ENCODE data around the gene SNRPB2.

SNRPB2 gene

DNA sequence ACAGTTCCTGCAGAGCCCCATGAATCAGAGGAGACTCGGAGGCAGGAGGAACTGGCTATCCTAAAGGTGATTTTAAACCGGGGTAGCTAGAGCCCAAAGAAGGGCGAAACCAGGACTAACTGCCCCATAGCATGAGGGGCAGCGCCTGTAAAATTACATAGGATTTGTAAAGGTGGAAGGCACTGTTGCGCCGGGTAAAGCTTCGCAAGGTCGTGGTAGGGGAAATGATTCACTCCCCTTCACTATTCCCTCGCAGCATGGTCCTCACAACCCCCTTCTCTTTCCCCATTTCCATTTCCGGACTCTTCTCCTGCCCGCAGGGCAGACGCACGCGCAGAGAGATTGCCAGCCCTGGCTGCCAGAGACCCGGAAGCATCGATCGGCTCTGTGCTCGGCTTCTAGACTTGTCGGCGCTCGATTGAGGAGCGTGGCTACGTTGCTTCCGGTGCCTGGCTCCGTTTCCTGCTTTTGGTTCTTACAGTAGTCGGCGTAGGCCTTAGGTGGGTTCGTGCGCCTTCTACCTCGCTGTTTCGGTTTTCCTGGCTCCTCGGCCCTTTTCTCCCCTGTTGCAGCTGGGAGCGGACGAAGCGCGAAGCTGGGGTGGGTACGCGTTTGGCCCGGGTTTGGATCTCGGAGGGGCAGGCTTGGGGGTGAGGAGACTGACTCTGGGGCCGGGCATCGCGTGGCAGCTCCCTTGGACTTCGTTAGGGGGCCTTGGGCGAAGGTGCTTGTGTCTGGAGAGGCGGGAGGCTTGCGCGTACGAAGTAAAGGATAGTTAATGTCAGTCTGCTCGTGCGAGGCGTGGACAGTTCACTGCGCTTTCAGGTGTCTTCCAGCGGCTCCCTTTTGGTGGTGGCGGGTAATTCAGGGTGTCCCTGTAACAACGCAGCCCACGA lies at the start of gene SNRPB2:
Gene SNRPB2 (plus strand): TSS at position 462 of the 896 bp plus-strand sequence. CDS start 1,677 bp downstream, outside the sequence.
- DNase-seq: peak; percentile 96

DNA sequence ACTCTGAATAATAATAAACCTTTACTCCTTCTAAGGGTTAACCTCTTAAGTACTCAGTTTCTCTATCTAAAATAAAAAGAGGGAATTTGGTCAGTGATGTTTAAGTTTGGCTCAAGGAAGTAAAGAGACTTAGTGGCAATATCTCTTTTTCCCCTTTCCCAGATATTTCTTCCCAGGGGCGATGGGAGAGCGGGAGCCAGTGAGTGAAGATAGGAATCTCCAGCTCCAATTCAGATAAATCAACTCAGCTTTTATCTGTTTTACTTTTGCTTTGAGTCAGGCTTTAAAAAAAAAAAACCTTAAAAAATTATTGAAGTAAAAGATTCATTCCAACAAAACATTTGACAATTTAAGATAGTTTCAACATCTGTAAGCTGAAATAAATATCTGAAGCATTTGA lies 45.4 kb upstream of the SNRPB2 start:
- DNase-seq: no peak

DNA sequence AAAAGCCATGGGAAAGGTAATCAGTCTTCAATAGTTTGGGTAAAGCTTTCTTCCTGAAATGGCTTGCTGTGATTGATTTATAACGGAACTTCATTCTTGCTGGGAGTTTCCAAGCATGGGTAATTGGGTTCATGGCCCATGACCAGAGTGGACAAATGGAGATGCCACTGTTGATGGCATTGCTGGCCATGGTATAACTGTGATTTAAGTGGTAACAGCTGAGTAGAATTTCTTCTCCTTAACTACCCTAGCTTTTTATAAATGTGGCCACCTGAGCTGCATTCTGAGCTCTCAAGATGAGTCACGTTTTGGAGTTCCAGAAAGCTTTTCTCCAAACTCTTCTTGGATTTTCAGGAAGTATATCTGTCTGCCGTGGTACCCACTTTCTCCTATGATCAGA lies 39.9 kb upstream of the SNRPB2 start:
- DNase-seq: no peak

DNA sequence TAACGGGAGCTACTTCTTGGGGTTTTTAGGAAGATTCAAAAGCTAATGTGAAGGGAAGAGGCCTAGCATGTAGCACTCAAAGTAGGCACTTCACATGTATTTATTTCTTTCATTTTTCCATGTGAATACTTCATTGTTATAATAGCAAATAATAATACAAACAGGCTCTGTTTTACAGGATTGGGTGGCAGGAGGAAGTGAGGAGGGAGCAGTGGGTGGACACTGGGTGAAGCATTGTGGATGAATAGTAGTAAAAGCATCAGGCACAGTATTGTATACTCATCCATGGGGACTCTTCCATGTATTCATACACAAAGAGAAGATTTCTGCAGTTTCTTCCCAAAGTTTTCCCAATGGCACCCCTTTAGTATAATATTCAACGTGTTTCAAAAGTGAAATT lies 38.4 kb upstream of the SNRPB2 start:
- no peak for DNase-seq

DNA sequence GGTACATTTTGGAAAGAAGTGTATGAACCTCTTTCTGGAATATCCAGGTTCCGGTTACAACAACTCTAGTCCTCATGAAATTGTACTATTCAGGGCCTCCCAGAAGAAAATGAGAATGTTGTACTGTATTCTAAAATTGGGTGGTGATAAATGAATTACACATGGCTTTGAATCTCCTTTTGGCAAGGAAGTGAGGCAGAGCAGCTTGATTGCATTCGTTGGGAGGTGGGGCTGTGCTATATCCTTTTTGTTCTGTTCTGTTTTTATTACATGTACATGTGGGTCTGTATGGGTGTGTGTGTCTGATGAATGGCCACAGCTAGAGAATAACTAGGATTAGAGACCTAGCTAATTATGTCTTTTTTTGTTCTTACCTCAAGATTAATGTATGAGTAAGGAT lies 37.8 kb upstream of the SNRPB2 start:
- no peak for DNase-seq

DNA sequence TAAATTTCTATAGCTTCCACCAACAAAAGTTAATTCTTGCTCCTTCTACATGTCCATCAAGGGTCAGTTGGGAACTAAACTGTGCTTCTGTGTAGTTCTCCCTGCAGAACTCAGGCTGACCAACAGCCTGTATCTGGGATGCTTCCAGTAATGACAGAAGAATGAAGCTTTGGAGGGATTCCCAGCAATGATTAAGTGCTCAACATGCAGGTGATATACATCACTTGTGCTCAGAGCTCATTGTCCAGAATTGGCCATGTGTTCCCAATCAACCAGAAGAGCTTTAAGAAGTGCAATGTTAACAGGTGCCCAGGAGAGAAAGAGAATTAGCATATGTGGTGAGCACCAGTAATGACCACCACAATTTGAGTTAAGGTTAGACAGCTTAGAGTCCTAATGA lies 37.4 kb upstream of the SNRPB2 start:
- DNase-seq: no peak

DNA sequence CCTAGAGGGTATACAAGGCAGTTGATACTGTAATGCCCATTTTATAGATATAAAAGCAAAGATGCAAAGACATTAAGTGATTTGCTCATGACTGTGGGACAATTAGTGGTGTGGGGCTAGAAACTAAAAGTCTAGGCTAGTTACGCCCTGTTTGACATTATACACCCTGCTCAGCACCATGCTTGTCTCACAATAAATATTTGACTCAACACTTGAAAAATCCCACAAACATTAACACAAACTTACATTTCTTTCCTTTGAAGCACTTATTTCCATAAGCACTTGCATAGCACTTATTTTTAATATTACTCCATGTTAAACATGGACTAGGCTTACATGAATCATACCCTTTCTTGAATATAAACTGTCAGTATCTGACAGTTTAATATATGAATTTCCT lies 36.5 kb upstream of the SNRPB2 start:
- DNase-seq: no peak

DNA sequence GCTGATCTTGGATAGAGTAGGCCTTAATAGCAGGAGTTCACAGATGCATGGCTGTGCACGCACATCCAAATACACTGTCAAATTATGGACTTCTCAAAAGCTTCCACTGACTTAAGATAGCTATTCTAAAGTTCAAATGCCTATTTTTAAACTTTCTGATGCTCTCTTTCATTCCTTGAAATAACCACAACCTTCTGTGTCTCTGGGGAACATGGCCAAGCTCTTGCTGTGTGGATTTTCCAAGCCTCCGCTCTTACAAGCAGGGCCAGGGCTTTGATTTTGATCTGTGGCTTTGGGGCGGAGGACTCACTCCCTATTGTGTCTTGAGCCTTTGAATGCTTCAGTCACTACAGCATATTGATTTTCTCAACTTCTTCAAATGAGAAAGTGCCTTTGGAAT lies 35.7 kb upstream of the SNRPB2 start:
- no peak for DNase-seq

DNA sequence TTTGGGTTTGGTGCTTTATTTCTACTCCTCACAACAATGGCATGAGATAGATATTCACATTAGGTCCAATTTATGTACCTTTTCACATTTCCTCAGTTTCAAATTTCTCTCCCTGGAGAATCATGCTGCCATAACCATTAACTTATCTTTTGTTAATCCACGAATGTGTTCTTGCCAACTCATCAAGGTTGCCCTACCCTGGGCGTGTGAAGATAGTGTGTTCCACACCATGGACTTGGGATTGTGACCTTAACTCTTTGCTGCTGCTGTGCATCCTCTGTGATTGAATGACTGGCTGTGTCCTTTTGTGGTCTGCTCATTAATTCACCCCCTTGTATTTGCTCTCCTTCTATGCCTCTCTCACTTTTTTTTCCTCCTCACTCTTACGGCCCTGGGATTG lies 34.2 kb upstream of the SNRPB2 start:
- no peak for DNase-seq

DNA sequence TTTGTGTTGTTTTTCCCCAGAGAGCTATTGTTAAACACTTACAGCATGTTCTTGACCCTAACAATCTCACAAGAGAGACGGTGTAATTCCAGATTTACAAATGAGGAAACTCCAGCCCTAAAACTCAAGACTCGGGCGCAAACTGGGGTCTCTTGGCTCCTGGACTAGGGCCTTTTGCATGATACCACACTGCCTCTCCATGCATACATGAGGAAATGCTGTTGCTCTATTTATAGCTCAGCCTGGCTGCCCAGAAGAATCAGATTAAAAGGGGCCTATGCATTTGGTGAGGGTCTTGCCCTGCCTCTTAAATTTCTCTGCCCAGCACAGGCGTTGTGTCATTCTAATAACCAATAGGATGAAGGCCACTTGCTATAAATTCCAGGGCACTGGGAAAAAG lies 30.5 kb upstream of the SNRPB2 start:
- no peak for DNase-seq

DNA sequence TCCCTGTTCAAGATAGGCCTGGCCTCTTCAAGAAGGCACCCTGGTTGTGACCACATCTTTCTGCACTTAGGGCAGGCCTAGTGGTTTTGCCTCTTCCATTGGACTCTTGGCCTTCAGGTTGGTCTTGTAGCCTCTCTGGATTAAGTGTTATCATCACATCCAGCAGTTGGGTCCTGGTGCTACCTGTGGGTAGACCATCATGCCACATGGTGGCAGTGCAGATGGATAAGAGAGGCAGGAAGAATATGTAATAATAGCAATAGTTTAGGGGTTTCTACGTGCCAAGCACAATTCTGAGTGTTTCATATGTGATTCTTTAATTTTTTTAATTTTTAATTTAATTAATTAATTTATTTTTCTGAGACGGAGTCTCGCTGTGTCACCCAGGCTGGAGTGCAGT lies 28.5 kb upstream of the SNRPB2 start:
- peak; percentile 66 for DNase-seq

DNA sequence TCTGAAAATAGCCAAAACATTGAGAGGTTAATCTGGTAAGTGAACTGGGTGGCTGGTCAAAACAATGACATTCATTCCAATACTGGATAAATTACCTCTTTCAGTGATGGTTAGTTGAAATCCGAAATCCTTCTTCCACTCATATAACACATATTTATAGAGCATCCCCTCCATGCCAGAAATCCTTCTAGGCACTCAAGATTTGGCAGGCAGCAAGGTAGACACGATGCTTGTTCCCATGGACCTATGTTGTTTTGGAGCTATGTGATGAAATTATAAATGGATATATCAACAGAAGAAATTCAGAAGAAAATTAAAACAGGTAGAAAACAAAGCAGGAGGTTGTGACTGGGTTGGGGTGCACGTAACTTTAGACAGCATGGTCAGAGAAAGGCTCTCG lies 26.3 kb upstream of the SNRPB2 start:
- DNase-seq: no peak

DNA sequence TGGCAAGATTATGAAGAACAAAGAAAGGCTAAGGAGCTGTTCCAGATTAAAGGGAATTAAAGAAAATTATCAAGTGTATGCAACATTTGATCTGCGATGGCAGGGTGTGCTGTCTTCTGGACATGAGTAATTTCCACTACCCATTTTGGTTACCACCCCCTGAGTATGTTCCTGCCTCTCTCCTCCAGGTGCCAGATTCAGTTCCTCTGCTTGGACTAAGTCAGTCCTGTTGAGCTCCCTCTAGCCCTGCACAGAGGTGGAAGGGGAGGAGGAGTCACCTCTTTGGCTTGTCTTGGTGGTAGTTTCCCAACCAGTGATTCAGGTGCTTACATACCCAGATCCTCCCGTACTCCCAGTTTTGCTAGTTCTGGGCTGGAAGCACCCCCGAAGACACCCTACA lies 22.2 kb upstream of the SNRPB2 start:
- DNase-seq: no peak

DNA sequence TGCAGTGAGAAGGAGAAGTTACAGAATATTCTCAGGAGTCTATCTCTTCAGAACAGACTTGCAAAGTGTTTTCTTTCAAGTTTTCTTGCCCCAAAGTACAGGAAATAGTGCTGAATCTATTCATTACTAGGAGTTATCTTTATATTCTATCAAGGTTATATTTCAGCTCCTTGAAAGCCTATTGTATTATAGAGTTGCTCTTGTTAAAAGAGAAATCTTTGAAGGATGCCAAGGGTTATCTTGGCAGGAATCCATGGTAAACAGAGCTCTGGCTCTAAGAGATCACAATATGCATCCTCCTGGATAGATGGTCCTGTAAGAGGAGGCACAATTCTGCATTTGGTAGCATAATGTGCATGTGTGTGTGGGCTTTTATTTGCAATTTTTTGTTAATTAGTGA lies 21.2 kb upstream of the SNRPB2 start:
- DNase-seq: no peak

DNA sequence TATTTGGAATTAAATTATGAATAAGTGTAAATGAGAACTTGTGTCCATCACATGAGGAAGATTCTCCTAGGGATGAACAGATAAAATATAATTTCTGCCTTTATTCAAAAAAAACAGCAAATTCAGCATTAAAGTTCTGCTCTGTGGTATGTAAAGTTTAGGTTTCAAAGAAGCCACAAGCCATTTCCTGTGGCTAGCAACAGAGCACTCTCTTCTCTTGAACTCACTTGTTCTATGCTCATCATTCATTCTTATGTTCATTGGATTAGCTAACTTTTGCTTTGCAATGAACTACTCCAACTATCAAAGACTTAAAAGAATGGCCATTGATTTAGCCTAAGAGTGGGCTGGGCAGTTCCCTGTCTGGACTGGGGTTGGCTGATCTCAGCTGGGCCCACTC lies 20.8 kb upstream of the SNRPB2 start:
- DNase-seq: no peak

DNA sequence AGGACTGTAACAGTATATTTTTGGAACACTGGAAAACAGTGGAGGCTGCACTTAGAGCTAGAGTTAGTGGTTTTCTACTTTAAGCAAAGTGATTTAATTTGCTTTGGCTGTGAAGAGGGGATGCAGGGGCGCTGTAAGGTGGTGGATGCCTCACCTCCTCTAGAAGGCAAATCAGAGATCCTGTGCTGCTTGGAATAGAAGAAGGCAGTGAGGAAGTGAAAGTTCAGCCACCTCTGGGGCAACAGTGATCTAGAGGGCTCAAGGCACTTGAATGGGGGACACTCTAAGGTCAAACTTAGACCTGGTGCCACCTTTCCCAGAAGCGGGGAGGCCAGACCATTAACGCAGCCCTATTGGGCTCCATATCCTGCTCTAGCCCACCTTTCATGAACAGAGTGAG lies 19.0 kb upstream of the SNRPB2 start:
- DNase-seq: no peak

DNA sequence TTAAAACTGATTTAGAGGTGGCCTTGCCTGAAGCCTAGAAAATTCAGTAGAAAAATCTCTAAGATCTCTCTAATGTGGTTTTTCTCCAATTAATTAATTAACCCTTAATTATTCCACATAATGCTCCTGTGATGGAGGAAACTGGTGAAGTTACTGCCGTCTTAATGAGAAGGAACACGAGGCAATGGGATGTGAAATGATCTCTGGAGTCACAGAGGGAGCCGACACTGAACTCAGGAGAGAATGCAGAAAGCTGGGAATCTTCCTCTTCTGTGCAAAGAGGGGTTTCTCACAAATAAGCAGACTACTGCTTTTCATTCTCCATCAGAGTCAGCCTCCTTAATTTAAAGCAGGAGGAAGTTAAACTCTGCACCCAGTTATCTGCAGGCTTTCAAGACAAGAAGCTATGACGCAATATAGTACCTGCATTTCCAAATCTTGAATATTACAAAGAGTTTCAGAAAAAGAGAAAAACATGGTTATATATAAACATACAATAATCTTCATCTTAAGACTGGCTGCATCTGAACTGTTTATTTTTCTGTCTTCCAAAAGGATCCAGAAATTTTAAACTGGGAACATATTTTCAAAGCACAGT lies 18.1 kb upstream of the SNRPB2 start:
- DNase-seq: no peak

DNA sequence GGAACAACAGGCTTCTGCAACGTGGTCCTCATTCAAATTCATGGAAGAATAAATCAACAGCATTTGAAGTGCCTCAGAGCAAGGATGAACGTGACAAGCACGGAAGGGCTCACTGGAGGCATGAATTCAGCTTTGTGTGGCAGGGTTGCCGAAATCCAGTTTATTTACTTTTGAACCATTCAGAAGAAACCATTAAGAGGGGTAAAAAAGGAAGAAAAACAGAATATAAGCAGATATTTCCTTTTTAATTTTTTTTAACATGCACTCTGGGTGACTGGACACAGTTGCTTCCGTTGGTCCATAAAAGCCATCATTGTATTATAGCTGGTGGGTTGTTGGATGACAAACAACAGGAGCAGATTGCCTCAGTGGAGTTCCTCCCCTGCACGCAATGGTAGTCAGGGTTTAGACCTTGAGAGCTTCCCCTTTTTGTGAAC lies 17.3 kb upstream of the SNRPB2 start:
- no peak for DNase-seq

DNA sequence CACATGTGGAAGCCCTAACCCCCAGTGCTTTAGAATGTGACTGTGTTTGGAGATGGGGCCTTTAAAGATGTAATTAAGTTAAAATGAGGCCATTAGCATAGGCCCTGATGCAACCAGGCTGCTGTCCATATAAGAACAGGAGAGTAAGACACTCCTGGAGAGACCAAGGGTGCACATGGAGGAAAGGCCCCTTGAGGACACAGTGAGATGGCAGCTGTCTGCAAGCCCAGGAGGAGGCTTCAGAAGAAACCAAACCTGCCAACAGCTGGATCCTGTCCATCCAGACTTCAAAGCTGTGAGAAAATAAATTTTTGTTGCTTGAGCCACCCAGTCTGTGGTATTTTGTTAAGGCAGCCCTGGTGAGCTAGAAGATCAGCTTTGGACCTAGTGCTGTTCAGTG lies 16.8 kb upstream of the SNRPB2 start:
- no peak for DNase-seq

DNA sequence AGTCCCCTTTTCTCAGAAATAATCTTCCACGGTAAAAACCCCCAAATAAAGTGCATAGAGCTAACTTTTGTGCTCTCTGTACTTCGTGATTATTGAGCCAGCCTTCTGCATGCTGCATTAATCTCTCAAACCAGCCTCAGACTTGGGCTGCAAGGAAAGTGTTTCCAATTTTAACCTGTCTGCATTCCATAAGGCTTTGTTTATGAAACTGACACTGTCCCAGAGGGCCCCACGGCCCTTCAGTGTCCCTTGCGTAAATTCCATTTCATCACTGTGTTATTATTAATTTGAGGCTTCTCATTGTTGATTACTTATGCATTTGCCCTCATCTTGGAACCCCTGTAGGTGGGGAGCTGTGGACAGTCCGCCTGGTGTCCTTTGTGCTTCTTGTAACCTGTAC lies 15.6 kb upstream of the SNRPB2 start:
- no peak for DNase-seq

DNA sequence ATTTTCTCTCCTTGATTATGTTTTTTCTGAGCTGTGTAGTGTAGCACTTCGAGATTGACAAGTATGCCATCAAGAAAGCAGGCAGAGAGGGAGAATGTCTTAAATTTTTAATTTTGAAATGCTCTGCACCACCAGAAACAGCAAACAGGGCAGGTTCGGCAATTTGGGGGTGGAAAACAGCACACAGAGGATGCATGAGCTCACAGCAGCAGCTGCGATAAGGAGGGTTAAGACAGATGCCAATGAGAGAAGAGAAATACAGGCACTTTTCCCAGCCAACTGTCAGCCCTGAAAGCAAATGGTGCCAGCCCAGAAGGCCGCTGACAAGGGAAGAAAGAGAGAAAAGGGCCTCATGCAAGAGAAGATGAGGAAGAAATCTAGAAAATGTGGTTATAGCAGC lies 15.1 kb upstream of the SNRPB2 start:
- no peak for DNase-seq

DNA sequence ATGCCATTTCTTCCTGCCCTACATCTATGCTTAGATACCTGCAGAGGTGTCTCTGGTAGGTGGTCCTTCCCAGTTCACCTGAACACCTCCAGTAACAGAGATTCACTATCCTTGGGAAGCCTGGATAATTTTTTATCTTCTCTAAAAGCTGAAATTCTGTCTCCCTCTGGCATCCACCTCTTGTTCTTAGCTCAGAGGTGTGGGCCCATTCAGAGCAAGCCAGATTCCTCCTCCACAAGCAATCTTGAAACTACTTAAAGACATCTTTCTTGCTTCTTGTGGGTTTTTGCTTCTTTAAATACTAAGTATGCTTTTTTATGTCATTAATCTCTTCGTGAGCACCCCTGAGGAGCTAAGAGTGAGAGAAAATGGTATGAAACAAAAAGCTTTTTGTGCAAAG lies 10.4 kb upstream of the SNRPB2 start:
- no peak for DNase-seq

DNA sequence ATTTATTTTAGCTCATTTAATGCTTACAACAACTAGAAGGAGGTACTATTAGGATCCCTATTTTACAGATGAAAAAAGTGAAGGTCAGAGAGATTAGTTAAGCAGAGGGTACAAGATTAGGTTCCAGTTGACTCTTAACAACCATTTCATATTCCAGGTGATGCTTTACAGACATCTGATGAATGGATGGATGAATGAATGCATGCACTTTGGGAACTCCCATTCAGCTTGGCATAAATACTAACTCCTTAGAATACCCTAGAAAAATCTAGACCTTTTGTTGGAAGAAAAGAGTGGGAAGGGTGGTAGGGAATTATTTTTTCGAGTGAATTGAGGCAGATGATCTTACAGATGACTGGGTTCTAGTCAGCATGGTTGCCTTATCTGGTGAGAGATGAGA lies 746 bp upstream of the SNRPB2 start:
- no peak for DNase-seq

DNA sequence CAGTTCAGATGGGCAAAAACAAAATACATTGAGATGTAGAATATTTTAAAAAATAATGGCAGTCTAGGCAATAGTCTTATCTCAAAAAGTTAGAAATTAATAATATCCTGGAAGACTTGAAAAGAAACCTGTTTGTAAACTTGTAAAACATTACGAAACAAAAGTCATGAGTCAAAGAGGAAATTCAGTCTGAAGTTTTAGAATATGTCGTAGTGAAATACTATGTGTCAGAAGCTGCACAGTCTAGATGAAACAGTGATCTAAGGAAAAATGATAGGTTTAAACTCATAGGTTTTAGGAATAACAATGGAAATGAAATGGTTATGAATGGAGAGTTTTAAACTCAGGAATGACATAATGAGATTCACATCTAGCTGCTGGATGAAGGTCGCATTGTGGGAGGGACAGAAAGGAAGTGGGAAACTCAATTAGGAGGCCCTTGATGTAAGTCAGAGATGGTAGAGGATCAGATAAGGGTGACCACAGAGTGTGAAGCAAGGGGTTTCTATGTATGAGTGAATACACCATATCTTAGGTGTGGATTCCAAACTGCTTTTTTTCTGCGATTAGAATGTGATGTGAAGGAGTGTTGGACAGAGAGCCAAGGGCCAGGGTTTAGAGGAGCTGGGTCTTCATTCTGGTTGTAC lies 2.8 kb downstream of the SNRPB2 start:
- no peak for DNase-seq

All from activated effector memory CD4-positive, alpha-beta T cell treated with anti-CD3 and anti-CD28 coated beads, Interleukin-2, amount 50 U/mL, for 16 hours (primary cell).